HG03135 (cell line): Measurements from ENCODE around the gene MYH2.
"Not testable (repeated sequence)": the region's sequence is repeated elsewhere in the genome, so short reads cannot be mapped to it uniquely, and the experiment has no call there.

Experiments
- ATAC-seq: cut with Tn5 transposase; IDR thresholded peaks from one replicate; pipeline ENCODE4 v1.9.1; 2021; ENCODE audit warnings: mild to moderate bottlenecking, moderate library complexity; ENCODE audit not compliant: unreplicated experiment

Gene MYH2

GRCh38 chr17:10549096-10549842, at the start of gene MYH2:
MYH2 (minus strand) TSS chr17:10549658; CDS start chr17:10547920, 1,738 bp downstream.
- no peak for ATAC-seq

- no peak for ATAC-seq
Measured at GRCh38 chr17:10598621-10599020, 49.2 kb upstream of the MYH2 start.

GRCh38 chr17:10589553-10590145, 40.2 kb upstream of the MYH2 start:
- ATAC-seq = no peak

GRCh38 chr17:10585529-10585928, 36.1 kb upstream of the MYH2 start:
- ATAC-seq = no peak

GRCh38 chr17:10583834-10584233, 34.4 kb upstream of the MYH2 start:
- ATAC-seq = no peak

GRCh38 chr17:10579270-10579669, 29.8 kb upstream of the MYH2 start:
- ATAC-seq = no peak

- ATAC-seq = no peak
Measured at GRCh38 chr17:10574324-10574723, 24.9 kb upstream of the MYH2 start.

GRCh38 chr17:10563991-10564660, 14.7 kb upstream of the MYH2 start:
- no peak for ATAC-seq

GRCh38 chr17:10558049-10558448, 8.6 kb upstream of the MYH2 start:
- ATAC-seq = no peak

GRCh38 chr17:10557422-10557821, 8.0 kb upstream of the MYH2 start:
- no peak for ATAC-seq

GRCh38 chr17:10556301-10557005, 7.0 kb upstream of the MYH2 start:
- ATAC-seq = no peak

GRCh38 chr17:10550014-10550413, 556 bp upstream of the MYH2 start:
- ATAC-seq = no peak

- ATAC-seq = no peak
Measured at GRCh38 chr17:10547351-10547750, 2.1 kb downstream of the MYH2 start.

GRCh38 chr17:10543486-10543885, 6.0 kb downstream of the MYH2 start:
- ATAC-seq = not testable (repeated sequence)

GRCh38 chr17:10541179-10541578, 8.3 kb downstream of the MYH2 start:
- ATAC-seq = not testable (repeated sequence)

GRCh38 chr17:10532026-10532425, 17.4 kb downstream of the MYH2 start:
- ATAC-seq = no peak

GRCh38 chr17:10527419-10527818, 22.0 kb downstream of the MYH2 start:
- no peak for ATAC-seq

GRCh38 chr17:10526517-10526916, 22.9 kb downstream of the MYH2 start:
- ATAC-seq = no peak

- ATAC-seq = no peak
Measured at GRCh38 chr17:10523064-10523463, 26.4 kb downstream of the MYH2 start.

- no peak for ATAC-seq
Measured at GRCh38 chr17:10521949-10522348, 27.5 kb downstream of the MYH2 start.

GRCh38 chr17:10518271-10519037, 31.0 kb downstream of the MYH2 start, which contains the start of gene MYH1:
MYH1 (minus strand) TSS chr17:10518542; CDS start chr17:10516642, 1,900 bp downstream.
- no peak for ATAC-seq
